Hindlimb muscle (tissue), 1 donor: Measurements from ENCODE around the gene PCDHGA11. TPM values are rescaled to one million over a fixed set of nuclear protein-coding genes. Genes with fewer than 3 reads are reported as not detected.
"Not testable (repeated sequence)": the region's sequence is repeated elsewhere in the genome, so short reads cannot be mapped to it uniquely, and the experiment has no call there.

ENCODE experiments used
- DNase-seq: peaks from one replicate; pipeline ENCODE4 v3.0.0-alpha.2; 2013
- polyA plus RNA-seq: library from polyadenylated mRNA; unstranded; fragments of 120-200 nt; gene quantifications from one replicate; pipeline ENCODE4 v1.2.1, GENCODE V29; 2013; ENCODE audit not compliant: insufficient read length

PCDHGA11 gene
- polyA plus RNA-seq: 3.0 TPM

DNA sequence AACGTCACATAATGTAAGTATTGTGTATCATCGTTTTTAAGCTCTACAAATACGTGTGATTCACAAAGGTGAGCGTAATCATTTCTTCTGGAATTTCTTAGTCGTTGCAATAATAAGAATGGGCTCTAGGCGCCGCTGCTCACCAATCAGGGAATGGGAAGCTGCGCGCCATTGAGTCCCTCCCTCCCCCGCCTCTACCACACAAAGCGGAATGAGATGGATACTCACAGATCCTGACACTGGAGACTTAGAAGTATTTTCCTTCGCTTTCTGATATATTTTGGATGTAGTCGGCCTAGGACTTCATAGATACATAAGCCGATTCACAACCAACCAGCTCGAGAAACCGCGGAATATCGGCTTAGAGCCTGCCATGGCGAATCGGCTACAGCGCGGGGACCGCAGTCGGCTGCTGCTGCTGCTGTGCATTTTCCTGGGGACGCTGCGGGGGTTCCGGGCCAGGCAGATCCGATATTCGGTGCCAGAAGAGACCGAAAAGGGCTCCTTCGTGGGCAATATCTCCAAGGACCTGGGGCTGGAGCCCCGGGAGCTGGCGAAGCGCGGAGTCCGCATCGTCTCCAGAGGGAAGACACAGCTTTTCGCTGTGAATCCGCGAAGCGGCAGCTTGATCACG is at the start of gene PCDHGA11:
Gene PCDHGA11 (plus strand): TSS at position 197 of the 634 bp plus-strand sequence. CDS start 177 bp downstream, at position 374.
- peak; percentile 19 for DNase-seq

DNA sequence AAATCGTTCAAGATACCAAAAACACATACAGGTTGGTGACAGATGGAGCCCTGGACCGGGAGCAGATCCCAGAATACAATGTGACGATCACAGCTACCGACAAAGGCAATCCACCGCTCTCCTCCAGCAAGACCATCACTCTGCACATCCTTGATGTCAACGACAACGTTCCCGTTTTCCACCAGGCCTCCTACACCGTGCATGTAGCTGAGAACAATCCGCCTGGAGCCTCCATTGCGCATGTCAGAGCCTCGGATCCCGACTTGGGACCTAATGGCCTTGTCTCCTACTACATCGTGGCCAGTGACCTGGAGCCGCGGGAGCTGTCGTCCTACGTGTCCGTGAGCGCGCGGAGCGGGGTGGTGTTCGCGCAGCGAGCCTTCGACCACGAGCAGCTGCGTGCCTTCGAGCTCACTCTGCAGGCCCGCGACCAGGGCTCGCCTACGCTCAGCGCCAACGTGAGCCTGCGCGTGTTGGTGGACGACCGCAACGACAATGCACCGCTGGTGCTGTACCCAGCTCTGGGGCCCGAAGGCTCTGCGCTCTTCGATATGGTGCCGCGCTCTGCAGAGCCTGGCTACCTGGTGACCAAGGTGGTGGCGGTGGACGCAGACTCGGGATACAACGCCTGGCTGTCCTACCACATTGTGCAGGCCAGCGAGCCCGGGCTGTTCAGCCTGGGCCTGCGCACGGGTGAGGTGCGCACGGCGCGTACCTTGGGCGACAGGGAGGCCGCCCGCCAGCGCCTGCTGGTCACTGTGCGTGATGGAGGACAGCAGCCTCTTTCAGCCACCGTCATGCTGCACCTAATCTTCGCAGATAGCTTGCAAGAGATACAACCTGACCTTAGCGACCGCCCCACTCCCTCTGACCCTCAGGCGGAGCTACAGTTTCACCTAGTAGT is 49.0 kb upstream of the PCDHGA11 start:
- DNase-seq: no peak

DNA sequence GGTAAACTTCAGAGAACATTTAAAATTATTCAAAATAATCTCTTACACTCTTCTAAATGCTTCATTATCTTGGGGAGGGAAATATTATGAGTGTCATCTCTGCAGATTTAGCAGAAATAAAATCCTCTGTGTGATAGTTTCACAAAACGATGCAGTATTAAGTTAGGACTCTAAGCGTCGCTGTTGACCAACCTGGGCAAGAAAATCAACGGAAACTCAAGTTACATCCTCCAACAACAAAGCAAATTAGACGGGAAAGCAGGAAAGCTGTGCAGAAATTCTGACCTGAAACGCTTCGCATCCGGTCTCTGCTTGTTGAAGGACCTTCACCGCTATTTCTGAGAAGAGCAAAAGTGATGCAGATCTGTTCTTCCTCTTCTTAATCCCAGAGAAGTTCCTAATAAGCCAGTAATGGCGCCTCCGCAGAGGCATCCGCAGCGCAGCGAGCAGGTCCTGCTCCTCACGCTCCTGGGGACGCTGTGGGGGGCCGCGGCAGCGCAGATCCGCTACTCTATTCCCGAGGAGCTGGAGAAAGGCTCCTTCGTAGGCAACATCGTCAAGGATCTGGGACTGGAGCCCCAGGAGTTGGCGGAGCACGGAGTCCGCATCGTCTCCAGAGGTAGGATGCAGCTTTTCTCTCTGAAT is 47.1 kb upstream of the PCDHGA11 start, which contains the start of gene PCDHGA6:
Gene PCDHGA6 (plus strand): TSS at position 219 of the 645 bp plus-strand sequence. CDS start 193 bp downstream, at position 412.
- no peak for DNase-seq

DNA sequence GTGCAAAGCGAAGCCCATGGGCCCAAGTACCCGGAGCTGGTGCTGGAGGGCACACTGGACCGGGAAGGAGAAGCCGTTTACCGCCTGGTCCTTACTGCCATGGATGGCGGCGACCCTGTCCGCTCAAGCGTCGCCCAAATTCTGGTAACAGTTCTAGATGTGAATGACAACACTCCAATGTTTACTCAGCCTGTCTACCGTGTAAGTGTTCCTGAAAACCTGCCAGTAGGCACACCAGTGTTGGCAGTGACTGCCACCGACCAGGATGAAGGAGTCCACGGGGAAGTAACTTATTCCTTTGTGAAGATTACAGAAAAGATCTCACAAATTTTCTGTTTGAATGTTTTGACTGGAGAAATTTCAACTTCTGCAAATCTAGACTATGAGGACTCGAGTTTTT is 46.2 kb upstream of the PCDHGA11 start:
- DNase-seq: no peak

DNA sequence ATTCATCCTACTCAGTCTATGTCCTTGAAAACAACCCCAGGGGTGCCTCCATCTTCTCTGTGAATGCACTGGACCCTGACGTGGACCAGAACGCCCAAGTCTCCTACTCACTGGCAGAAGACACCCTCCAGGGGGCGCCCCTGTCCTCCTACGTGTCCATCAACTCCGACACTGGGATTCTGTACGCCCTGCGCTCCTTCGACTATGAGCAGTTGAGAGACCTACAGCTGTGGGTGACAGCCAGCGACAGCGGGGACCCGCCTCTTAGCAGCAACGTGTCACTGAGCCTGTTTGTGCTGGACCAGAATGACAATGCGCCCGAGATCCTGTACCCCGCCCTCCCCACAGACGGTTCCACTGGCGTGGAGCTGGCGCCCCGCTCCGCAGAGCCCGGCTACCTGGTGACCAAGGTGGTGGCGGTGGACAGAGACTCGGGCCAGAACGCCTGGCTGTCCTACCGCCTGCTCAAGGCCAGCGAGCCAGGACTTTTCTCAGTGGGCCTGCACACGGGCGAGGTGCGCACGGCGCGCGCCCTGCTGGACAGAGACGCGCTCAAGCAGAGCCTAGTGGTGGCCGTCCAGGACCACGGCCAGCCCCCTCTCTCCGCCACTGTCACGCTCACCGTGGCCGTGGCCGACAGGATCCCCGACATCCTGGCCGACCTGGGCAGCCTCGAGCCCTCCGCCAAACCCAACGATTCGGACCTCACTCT is 45.3 kb upstream of the PCDHGA11 start:
- DNase-seq: not testable (repeated sequence)

DNA sequence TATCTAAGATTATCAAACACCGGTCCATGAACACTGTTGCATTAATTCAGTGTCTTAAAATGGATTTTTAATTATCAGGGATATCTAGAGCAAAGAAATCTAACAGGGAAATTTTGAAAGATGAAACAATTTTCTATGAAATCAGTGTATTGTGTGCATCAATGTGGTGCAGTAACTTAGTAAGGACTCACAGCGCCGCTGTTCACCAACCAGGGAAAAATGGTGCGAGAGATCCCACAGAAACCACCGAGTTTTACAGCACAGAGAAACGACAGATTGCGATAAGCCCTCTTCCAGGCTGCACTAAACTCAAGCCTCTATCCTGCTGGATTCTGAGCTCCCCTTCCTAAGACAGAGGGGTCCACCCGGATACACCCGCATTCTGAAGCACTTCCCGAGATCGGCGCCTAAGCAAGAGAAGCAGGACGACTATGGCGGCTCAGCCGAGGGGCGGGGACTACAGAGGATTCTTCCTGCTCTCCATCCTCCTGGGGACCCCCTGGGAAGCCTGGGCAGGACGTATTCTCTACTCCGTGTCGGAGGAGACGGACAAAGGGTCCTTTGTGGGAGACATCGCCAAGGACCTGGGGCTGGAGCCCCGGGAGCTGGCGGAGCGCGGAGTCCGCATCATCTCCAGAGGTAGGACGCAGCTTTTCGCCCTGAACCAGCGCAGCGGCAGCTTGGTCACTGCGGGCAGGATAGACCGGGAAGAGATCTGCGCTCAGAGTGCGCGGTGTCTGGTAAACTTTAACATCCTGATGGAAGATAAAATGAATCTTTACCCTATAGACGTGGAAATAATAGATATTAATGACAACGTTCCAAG is 38.2 kb upstream of the PCDHGA11 start, which contains the start of gene PCDHGA7:
Gene PCDHGA7 (plus strand): TSS at position 274 of the 826 bp plus-strand sequence. CDS start 158 bp downstream, at position 432.
- no peak for DNase-seq

DNA sequence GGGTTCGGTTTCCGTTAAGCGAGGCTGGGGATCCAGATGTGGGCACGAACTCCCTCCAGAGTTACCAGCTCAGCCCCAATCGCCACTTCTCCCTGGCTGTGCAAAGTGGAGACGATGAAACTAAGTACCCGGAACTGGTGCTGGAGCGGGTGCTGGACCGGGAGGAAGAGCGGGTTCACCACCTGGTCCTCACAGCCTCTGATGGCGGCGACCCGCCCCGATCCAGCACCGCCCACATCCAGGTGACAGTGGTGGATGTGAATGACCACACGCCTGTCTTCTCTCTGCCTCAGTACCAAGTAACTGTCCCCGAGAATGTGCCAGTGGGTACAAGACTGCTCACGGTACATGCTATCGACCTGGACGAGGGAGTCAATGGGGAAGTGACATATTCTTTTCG is 37.5 kb upstream of the PCDHGA11 start:
- DNase-seq: no peak

DNA sequence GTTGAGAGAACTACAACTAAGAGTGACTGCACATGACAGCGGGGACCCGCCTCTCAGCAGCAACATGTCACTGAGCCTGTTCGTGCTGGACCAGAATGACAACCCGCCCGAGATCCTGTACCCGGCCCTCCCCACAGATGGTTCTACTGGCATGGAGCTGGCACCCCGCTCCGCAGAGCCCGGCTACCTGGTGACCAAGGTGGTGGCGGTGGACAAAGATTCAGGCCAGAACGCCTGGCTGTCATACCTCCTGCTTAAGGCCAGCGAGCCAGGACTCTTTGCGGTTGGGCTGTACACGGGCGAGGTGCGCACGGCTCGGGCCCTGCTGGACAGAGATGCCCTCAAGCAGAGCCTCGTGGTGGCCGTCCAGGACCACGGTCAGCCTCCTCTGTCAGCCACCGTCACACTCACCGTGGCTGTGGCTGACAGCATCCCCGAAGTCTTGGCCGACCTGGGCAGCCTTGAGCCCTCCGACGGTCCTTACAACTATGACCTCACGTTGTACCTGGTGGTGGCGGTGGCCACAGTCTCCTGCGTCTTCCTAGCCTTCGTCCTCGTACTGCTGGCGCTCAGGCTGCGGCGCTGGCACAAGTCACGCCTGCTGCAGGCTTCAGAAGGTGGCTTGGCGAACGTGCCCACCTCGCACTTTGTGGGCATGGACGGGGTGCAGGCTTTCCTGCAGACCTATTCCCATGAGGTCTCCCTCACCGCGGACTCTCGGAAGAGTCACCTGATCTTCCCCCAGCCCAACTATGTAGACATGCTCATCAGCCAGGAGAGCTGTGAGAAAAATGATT is 36.2 kb upstream of the PCDHGA11 start:
- DNase-seq: no peak

DNA sequence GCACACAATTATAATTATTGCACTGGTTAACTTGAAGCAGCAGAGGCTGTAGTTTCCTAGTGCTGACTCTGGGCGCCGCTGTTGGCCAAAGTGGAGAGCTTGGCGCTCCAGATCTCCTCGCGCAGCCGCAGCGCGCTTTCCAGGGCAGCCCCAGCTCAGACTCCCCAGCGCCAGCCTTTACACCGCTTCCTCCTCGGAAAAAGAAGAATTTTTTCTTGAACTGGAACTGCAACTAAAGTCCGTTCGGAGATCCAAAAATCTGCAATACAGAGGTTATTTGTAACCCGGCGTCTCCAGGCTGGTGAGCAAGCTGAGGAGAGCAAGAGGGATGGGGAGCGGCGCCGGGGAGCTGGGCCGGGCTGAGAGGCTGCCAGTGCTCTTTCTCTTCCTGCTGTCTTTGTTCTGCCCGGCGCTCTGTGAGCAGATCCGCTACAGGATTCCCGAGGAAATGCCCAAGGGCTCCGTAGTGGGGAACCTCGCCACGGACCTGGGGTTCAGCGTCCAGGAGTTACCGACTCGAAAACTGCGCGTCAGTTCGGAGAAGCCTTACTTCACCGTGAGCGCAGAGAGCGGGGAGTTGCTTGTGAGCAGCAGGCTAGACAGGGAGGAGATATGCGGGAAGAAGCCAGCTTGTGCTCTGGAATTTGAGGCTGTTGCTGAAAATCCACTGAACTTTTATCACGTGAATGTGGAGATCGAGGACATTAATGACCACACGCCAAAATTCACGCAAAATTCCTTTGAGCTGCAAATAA is 33.1 kb upstream of the PCDHGA11 start, which contains the start of gene PCDHGB4:
Gene PCDHGB4 (plus strand): TSS at position 142 of the 755 bp plus-strand sequence. CDS start 187 bp downstream, at position 329.
- DNase-seq: not testable (repeated sequence)

DNA sequence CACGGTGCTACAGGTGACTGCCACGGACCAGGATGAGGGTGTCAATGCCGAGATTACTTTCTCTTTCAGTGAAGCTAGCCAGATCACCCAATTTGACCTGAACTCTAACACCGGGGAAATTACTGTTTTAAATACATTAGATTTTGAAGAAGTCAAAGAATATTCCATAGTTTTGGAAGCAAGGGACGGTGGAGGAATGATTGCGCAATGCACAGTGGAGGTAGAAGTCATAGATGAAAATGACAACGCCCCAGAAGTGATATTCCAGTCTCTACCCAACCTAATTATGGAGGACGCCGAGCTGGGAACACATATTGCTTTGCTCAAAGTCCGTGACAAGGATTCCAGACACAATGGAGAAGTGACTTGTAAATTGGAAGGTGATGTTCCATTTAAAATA is 32.2 kb upstream of the PCDHGA11 start:
- DNase-seq: no peak

DNA sequence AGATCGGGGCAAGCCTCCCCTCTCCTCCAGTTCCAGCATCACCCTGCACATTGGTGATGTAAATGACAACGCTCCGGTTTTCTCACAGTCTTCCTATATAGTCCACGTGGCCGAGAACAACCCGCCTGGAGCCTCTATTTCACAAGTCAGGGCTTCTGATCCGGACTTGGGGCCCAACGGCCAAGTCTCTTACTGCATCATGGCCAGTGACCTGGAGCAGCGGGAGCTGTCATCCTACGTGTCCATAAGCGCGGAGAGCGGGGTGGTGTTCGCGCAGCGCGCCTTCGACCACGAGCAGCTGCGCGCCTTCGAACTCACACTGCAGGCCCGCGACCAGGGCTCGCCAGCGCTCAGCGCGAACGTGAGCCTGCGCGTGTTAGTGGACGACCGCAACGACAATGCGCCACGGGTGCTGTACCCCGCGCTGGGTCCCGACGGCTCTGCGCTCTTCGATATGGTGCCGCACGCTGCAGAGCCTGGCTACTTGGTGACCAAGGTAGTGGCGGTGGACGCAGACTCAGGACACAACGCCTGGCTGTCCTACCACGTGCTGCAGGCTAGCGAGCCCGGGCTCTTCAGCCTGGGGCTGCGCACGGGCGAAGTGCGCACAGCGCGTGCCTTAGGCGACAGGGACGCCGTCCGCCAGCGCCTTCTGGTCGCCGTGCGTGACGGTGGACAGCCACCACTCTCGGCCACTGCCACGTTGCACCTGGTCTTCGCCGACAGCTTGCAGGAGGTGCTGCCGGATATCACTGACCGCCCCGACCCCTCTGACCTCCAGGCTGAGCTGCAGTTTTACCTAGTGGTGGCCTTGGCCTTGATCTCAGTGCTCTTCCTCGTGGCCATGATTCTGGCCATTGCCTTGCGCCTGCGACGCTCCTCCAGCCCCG is 31.5 kb upstream of the PCDHGA11 start:
- DNase-seq: no peak

DNA sequence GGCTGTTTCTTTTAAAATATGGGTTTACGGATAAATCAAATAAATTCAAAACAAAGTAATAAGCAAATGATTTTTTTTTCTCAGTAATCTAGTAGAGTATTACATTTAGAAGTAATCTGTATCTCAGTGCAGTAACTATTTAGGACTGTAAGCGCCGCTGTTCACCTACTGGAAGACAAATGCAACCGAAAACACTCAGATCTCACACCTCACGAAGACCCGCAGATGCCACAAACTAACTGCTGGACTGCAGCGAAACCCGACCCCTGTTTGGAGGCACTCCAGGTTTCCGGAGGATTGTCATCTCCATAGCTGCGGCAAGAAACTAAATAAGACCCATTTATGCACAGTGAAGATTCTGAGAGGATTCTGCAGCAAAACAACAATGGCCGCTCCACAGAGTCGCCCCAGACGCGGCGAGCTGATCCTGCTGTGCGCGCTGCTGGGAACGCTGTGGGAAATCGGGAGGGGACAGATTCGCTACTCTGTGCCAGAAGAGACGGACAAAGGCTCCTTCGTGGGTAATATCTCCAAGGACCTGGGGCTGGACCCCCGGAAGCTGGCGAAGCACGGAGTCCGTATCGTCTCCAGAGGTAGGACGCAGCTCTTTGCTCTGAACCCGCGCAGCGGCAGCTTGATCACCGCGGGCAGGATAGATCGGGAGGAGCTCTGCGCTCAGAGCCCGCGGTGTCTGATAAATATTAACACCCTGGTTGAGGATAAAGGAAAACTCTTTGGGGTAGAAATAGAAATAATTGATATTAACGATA is 28.2 kb upstream of the PCDHGA11 start, which contains the start of gene PCDHGA8:
Gene PCDHGA8 (plus strand): TSS at position 205 of the 770 bp plus-strand sequence. CDS start 181 bp downstream, at position 386.
- DNase-seq: no peak

DNA sequence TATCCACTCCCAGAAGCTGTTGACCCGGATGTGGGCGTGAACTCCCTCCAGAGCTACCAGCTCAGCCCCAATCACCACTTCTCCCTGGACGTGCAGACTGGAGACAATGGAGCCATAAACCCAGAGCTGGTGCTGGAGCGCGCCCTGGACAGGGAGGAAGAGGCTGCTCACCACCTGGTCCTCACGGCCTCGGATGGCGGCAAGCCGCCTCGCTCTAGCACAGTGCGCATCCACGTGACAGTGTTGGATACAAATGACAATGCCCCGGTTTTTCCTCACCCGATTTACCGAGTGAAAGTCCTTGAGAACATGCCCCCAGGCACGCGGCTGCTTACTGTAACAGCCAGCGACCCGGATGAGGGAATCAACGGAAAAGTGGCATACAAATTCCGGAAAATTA is 27.6 kb upstream of the PCDHGA11 start:
- no peak for DNase-seq

DNA sequence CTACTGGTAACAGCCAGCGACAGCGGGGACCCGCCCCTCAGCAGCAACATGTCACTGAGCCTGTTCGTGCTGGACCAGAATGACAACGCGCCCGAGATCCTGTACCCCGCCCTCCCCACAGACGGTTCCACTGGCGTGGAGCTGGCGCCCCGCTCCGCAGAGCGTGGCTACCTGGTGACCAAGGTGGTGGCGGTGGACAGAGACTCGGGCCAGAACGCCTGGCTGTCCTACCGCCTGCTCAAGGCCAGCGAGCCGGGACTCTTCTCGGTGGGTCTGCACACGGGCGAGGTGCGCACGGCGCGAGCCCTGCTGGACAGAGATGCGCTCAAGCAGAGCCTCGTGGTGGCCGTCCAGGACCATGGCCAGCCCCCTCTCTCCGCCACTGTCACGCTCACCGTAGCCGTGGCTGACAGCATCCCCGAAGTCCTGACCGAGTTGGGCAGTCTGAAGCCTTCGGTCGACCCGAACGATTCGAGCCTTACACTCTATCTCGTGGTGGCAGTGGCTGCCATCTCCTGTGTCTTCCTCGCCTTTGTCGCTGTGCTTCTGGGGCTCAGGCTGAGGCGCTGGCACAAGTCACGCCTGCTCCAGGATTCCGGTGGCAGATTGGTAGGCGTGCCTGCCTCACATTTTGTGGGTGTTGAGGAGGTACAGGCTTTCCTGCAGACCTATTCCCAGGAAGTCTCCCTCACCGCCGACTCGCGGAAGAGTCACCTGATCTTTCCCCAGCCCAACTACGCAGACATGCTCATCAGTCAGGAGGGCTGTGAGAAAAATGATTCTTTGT is 26.3 kb upstream of the PCDHGA11 start:
- DNase-seq: not testable (repeated sequence)

DNA sequence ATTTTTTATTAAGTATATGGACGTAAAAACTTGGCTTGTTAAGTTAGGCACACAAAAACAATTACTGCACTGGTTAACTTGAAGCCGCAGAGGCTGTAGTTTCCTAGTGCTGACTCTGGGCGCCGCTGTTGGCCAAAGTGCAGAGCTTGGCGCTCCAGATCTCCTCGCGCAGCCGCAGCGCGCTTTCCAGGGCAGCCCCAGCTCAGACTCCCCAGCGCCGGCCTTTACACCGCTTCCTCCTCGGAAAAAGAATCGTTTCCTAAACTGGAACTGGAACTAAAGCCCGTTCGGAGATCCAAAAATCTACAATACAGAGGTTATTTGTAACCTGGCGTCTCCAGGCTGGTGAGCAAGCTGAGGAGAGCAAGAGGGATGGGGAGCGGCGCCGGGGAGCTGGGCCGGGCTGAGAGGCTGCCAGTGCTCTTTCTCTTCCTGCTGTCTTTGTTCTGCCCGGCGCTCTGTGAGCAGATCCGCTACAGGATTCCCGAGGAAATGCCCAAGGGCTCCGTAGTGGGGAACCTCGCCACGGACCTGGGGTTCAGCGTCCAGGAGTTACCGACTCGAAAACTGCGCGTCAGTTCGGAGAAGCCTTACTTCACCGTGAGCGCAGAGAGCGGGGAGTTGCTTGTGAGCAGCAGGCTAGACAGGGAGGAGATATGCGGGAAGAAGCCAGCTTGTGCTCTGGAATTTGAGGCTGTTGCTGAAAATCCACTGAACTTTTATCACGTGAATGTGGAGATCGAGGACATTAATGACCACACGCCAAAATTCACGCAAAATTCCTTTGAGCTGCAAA is 22.9 kb upstream of the PCDHGA11 start, which contains the start of gene PCDHGB5:
Gene PCDHGB5 (plus strand): TSS at position 192 of the 796 bp plus-strand sequence. CDS start 181 bp downstream, at position 373.
- DNase-seq: not testable (repeated sequence)

DNA sequence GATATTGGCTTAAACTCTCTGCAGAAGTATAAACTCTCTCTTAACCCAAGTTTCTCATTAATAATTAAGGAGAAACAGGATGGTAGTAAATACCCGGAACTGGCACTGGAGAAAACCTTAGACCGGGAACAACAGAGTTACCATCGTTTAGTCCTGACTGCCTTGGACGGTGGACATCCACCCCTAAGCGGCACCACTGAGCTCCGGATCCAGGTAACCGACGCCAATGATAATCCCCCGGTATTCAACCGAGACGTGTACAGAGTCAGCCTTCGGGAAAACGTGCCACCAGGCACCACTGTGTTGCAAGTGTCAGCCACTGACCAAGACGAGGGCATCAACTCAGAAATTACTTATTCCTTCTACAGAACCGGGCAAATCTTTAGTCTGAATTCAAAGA is 22.2 kb upstream of the PCDHGA11 start:
- DNase-seq: no peak
